T1000 (cell line): ENCODE results near the gene NEUROG1.
"Not testable (repeated sequence)": the region's sequence is repeated elsewhere in the genome, so short reads cannot be mapped to it uniquely, and the experiment has no call there.

ENCODE experiments used
- DNase-seq: peaks from one replicate; lab custom pipeline; 2025; ENCODE audit warnings: mixed read lengths; lab: John Stamatoyannopoulos, UW

Gene NEUROG1

GRCh38 chr5:135537271-135537670 is 1.5 kb upstream of the NEUROG1 start:
- no peak for DNase-seq

GRCh38 chr5:135535420-135535819 is 344 bp downstream of the NEUROG1 start:
- no peak for DNase-seq

- no peak for DNase-seq
Observed at GRCh38 chr5:135534609-135535419, 950 bp downstream of the NEUROG1 start.

GRCh38 chr5:135533794-135534193 is 2.0 kb downstream of the NEUROG1 start:
- DNase-seq, result no peak

GRCh38 chr5:135533334-135533733 is 2.4 kb downstream of the NEUROG1 start:
- no peak for DNase-seq

DNA sequence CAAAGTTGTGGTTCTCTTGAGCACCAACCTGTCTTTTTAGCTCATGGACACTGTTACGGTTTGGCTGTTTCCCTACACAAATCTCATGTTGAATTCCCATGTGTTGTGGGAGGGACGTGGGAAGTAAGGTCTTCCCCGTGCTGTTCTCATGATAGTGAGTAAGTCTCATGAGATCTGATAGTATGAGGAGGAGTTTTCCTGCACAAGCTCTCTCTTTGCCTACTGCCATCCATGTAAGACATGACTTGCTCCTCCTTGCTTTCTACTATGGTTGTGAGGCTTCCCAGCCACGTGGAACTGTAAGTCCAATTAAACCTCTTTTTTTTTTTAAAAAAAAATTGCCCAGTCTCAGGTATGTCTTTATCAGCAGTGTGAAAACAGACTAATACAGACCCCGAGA is 6.2 kb downstream of the NEUROG1 start:
- not testable (repeated sequence) for DNase-seq

- DNase-seq, result no peak
Observed at GRCh38 chr5:135526924-135527323, 8.8 kb downstream of the NEUROG1 start.

DNA sequence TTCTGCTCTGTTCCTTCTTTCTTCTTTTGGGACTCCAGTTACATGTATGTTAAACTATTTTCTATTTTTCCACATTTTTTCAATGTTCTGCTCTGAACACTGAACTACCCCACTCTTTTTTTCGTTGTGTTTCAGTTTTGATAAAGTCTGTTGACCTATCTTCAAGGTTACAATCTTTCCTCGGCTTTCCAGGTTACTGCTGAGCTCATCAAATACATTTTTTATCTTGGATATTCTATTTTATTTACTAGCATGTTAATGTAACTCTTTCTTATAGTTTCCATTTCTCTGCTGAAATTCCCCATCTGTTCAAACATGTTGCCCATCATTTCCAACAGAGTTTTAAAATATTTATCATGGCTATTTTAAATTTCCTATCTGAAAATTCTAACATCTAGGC is 13.8 kb downstream of the NEUROG1 start:
- DNase-seq, result no peak

DNA sequence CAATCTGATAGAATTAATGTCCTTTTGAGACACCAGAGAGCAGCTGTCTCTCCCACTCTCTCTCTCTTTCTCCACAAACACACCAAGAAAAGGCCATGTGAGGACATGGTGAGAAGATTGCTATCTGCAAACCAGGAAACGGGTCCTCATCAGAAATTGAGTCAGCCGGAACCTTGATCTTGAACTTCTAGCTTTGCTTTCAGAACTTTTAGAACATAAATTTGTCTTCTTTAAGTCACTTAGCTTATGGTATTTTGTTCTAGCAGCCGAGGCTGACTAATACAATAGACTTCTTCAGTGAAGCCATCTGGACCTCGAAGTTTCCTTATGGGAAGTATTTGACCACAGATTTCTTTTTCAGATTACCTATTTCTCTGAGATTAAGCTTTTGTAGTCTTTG is 18.1 kb downstream of the NEUROG1 start:
- DNase-seq, result no peak

DNA sequence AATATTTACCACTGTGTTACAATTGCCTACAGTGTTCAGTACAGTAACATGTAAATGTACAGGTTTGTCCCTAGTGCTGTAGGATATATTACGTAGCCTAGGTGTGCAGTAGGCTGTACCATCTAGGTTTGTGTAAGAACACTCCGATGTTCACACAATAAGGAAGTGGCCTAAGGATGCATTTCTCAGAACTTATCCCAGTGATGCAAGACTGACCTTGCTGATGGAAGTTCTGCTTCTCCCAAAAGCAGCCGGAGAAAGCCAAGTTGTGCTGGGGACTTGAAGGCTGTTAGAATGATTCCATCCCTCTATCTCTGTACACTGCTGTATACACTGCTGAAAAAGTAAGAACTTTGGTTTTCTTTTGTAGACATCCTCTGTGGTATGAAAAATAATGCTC is 21.6 kb downstream of the NEUROG1 start:
- DNase-seq, result no peak

- DNase-seq, result no peak
Observed at GRCh38 chr5:135511761-135512575, 23.8 kb downstream of the NEUROG1 start.

DNA sequence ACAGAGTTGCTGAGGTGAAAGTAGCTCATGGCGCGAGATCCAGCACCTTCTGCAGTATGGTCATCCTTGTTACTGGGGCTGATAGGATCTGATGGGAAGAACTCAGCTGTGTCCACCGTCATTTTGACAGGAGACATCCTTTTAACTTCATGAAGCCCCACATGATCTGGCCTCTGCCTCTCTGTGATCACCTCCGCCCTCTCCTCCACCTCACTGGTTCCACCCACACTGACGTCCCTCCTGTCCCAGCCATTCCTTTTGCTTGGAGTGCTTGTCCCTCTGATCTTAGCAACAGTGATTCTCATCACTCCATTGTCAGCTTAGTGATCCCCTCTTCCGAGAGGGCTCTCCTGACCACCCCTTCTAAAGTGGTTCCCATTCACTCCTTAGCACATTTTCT is 25.8 kb downstream of the NEUROG1 start:
- no peak for DNase-seq

- DNase-seq, result no peak
Observed at GRCh38 chr5:135508496-135509005, 27.2 kb downstream of the NEUROG1 start.

- DNase-seq, result no peak
Observed at GRCh38 chr5:135505973-135506372, 29.8 kb downstream of the NEUROG1 start.

- DNase-seq, result no peak
Observed at GRCh38 chr5:135504376-135504775, 31.4 kb downstream of the NEUROG1 start.

DNA sequence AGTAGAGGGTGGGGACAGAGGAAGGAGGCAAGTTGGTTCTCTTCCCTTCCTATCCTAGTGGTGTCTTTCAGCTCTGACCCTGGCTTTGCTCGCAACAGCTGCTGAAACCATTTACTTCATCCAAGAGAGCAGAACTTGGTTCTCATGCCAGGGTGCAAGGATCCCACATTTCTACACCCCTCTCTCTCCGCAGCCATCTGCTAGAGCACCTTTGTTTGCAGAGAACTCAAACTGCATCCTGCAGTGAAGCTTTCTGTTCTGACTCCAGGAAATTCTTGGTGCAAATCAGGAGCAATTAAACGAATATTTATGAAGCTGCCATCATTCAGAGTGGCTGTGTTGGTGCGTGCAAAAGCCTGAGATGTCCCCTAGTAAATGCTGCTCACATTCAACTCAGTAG is 31.9 kb downstream of the NEUROG1 start:
- DNase-seq, result no peak

DNA sequence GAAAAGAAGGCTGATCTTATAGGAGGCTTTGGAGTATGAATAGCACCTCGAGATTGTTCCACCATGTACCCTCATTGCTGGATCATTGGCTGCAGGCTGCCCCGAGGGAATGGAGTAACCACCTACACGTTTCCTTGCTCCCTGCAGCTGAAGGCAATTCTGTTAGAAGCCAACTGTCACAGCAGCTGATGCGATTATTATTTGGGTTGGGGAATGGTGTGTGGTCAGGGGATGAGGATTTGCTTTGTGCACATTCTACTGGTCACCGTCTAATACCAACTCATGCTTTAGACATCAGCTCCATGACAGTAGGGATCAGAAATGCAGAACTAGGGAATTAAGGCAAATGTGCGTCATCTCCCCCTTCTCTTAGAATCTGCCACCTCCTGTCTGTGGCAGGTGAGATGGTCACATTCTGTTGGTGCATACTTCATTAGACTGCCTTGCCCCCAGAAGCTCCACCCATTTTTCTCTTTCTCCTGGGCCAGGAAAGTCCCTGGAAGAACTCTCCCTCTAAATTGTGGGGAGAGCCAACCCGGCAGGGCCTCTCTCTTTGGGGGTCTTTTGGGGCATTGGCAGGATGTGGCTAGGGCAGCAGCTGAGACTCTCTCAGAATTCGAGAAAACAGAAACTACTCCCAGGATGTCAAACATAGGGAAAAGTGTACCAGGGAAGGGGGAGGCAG is 32.8 kb downstream of the NEUROG1 start:
- DNase-seq, result no peak

DNA sequence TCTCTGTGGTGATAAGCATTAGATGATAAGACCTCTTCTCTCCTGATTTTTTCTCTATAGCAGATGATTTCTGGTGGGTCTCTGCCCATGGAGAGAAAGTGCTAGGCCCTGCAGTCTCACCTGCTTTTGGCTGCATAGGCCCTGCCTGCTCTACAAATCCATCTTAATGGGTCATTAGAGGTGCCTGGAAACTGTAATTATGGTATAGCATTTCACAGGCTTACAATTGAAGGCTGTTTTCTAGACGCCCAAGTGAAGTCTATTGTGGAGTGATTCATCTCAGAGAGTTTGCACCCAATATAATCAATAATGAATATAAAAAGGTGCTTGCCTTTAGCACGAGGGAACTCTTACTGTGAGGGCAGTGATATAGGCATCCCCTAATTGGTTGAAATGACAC is 33.8 kb downstream of the NEUROG1 start:
- DNase-seq, result no peak

- DNase-seq, result no peak
Observed at GRCh38 chr5:135498637-135498995, 37.1 kb downstream of the NEUROG1 start.

- no peak for DNase-seq
Observed at GRCh38 chr5:135497971-135498636, 37.7 kb downstream of the NEUROG1 start.

DNA sequence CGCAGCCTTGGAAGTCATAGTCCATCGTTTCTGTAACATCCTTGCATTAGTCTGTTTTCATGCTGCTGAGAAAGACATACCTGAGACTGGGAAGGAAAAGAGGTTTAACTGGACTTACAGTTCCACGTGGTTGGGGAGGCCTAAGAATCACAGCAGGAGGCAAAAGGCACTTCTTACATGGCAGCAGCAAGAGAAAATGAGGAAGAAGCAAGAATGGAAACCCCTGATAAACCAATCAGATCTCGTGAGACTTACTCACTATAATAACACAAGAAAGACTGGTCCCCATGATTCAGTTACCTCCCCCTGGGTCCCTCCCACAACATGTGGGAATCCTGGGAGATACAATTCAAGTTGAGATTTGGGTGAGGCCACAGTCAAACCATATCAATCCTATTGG is 40.2 kb downstream of the NEUROG1 start:
- DNase-seq, result not testable (repeated sequence)

GRCh38 chr5:135494196-135494595 is 41.6 kb downstream of the NEUROG1 start:
- DNase-seq, result no peak
